Brain microvascular endothelial cell (primary cell): Measurements from ENCODE around the gene COL20A1.

Experiments
- DNase-seq: peaks from one replicate; pipeline ENCODE4 v3.0.0-alpha.2; 2020
- H3K27ac ChIP-seq: fragments of 250-450 bp; sonication (Bioruptor Pico); 2 replicates; pipeline ENCODE4 v1.5.1; 2020; ENCODE audit warnings: mild to moderate bottlenecking, moderate library complexity
- H3K27me3 ChIP-seq: fragments of 250-450 bp; sonication (Bioruptor Pico); replicated peaks from 2 replicates; pipeline ENCODE4 v1.5.1; 2020; ENCODE audit warnings: mild to moderate bottlenecking
- H3K36me3 ChIP-seq: fragments of 250-450 bp; sonication (Bioruptor Pico); replicated peaks from 2 replicates; pipeline ENCODE4 v1.5.1; 2020; ENCODE audit warnings: mild to moderate bottlenecking
- H3K4me3 ChIP-seq: 2 replicates; pipeline ENCODE4 v1.5.1; 2011; ENCODE audit warnings: low read depth, mild to moderate bottlenecking, control low read depth, low read length, moderate library complexity
- in situ Hi-C: cut with HindIII; loops from 2 replicates; pipeline ENCODE4 v1.10.0; 2017; ENCODE audit warnings: low sequenced_read_pairs, low pct_ligation_motif_present
- TF ChIP-seq, protein P1 (sequence below): IDR thresholded peaks from 2 replicates; pipeline ENCODE4 v1.5.1; 2011; ENCODE audit warnings: low read depth, mild to moderate bottlenecking, moderate library complexity, low read length, control low read depth, inconsistent platforms; ENCODE audit errors: missing control alignments

The COL20A1 gene

GRCh38 chr20:63375438-63375837 is 82.5 kb downstream of the COL20A1 start:
- TF ChIP-seq, protein P1, sequence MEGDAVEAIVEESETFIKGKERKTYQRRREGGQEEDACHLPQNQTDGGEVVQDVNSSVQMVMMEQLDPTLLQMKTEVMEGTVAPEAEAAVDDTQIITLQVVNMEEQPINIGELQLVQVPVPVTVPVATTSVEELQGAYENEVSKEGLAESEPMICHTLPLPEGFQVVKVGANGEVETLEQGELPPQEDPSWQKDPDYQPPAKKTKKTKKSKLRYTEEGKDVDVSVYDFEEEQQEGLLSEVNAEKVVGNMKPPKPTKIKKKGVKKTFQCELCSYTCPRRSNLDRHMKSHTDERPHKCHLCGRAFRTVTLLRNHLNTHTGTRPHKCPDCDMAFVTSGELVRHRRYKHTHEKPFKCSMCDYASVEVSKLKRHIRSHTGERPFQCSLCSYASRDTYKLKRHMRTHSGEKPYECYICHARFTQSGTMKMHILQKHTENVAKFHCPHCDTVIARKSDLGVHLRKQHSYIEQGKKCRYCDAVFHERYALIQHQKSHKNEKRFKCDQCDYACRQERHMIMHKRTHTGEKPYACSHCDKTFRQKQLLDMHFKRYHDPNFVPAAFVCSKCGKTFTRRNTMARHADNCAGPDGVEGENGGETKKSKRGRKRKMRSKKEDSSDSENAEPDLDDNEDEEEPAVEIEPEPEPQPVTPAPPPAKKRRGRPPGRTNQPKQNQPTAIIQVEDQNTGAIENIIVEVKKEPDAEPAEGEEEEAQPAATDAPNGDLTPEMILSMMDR = no peak
- no peaks in the 10 kb centered on the region for H3K36me3 ChIP-seq
- H3K4me3 ChIP-seq = no peak overlapping the region
- H3K27ac ChIP-seq = no peak overlapping the region
- in situ Hi-C loops = no loop called here
- peaks cover 16% of the 10 kb centered on the region for H3K27me3 ChIP-seq
- no peak for DNase-seq

GRCh38 chr20:63376283-63377250 is 83.6 kb downstream of the COL20A1 start:
- H3K27me3 ChIP-seq = peaks cover 18% of the 10 kb centered on the region

GRCh38 chr20:63377256-63377941 is 84.4 kb downstream of the COL20A1 start:
- TF ChIP-seq, protein P1 = peak; percentile 4
- Histone ChIP-seq H3K27me3 (peaks cover 18% of the 10 kb centered on the region), H3K36me3 (no peaks in the 10 kb centered on the region), H3K4me3 (no peak overlapping the region), H3K27ac (no peak overlapping the region)
- no peak for DNase-seq
- in situ Hi-C loops = no loop called here

More at GRCh38 chr20:63376283-63377250, 83.6 kb downstream of the COL20A1 start:
- no peak overlapping the region for H3K4me3 ChIP-seq
- H3K27ac ChIP-seq = no peak overlapping the region
- no peak for DNase-seq
- TF ChIP-seq, protein P1 = no peak
- in situ Hi-C loops = no loop called here
- no peaks in the 10 kb centered on the region for H3K36me3 ChIP-seq

DNA sequence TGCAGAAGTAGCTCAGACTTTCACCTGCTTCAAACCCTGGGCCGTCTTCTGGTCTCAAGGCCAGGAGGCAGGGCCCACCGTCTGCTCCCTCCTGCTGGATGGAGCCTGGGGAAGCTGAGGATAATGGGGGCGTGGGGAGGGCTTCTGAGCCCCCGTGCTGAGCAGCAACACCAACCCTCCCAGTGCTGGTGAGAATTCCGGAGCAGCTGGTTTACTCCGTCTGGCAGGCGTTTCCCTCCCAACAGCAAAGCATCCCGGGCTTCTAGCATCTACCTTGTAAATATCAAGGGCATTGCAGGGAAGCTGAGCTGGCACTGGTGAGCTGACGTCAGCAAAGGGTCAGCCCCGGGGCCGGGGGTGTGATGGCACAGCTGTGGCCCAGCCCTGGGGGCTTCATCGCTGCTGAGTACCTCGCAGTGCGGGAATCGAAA is 85.0 kb downstream of the COL20A1 start:
- peaks cover 18% of the 10 kb centered on the region for H3K27me3 ChIP-seq
- TF ChIP-seq, protein P1 = no peak
- H3K4me3 ChIP-seq = no peak overlapping the region
- H3K36me3 ChIP-seq = no peaks in the 10 kb centered on the region
- H3K27ac ChIP-seq = no peak overlapping the region
- no peak for DNase-seq
- in situ Hi-C loops = no loop called here

DNA sequence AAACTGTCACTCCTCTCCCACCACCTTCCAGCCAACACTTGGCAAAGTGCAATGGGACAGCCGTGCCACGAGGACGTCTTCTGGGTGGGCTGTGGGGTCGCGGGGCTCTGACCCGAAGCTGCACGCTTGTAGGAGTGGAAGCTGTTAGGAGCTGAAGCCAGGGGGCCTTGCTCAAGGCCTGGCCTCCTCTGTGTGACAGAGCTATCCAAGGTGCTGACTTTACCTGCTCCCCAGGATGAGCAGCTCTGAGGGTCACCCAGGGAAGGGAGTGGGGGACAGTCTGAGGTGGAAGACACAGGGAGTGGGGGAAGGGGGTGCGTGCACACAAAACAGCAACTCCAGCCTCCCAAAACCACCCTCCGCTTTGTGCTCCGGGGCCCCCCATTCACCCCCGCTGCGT is 85.6 kb downstream of the COL20A1 start:
- H3K27ac ChIP-seq = no peak overlapping the region
- no peak for DNase-seq
- H3K36me3 ChIP-seq = no peaks in the 10 kb centered on the region
- H3K27me3 ChIP-seq = peaks cover 18% of the 10 kb centered on the region
- TF ChIP-seq, protein P1 = peak; percentile 28
- H3K4me3 ChIP-seq = no peak overlapping the region
- in situ Hi-C loops = no loop called here
